Stimulated activated CD8-positive, alpha-beta memory T cell treated with anti-CD3 and anti-CD28 coated beads, Interleukin-15, amount 100 ng/mL, for 24 hours (primary cell): ENCODE data around the gene ERP44.
"Not testable (repeated sequence)": the region's sequence is repeated elsewhere in the genome, so short reads cannot be mapped to it uniquely, and the experiment has no call there.

ENCODE experiments used
- DNase-seq: peaks from one replicate; pipeline ENCODE4 v3.0.0-alpha.2; 2020; ENCODE audit warnings: low read depth

The ERP44 gene

GRCh38 chr9:100098887-100099721, at the start of gene ERP44, which contains the start of gene INVS:
TSS of gene ERP44 (minus strand) at chr9:100099000. CDS start at chr9:100098840, 160 bp downstream.
TSS of gene INVS (plus strand) at chr9:100099243. CDS start at chr9:100104522, 5,279 bp downstream.
- peak; percentile 84 for DNase-seq

DNA sequence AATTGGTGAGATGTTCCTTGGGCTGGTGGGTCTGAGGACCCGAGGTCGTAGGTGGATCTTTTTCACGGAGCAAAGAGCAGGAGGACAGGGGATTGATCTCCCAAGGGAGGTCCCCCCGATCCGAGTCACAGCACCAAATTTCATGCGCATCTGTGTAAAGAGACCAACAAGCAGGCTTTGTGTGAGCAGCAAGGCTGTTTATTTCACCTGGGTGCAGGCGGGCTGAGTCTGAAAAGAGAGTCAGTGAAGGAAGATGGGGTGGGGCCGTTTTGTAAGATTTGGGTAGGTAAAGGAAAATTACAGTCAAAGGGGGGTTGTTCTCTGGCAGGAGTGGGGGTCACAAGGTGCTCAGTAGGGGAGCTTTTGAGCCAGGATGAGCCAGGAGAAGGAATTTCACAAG, 47.2 kb upstream of the ERP44 start:
- not testable (repeated sequence) for DNase-seq

DNA sequence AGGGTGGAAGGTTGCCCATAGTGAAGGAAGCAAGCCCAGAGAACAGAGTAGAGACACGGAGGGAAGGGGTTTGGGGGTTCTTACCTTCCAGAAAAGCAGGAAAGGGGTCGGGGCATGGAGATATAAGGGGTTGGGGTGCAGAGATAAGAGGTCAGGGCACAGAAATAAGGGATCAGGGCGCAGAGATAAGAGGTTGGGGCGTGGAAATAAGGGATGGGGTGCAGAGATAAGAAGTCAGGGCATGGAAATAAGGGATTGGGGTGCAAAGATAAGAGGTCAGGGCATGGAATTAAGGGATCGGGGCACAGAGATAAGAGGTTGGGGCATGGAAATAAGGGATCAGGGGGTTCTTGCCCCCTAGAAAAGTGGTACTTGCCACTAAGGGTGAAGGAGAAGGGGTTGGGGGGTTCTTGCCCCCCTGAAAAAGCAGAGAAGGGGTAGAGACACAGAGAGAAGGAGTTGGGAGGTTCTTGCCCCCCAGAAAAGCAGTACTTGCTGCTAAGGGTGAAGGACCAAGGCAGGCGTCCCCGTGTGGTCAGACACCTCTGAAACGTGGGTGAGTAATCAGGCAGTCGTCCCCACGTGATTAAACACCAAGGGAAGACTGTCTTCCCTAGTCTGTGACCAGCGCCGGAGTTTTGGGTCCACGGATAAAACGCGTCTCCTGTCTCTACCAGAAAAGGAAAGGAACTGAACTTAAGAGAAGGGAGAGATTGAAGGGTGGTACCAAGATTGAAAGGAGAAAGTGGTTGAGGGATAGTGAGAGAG, 46.6 kb upstream of the ERP44 start:
- DNase-seq = not testable (repeated sequence)

DNA sequence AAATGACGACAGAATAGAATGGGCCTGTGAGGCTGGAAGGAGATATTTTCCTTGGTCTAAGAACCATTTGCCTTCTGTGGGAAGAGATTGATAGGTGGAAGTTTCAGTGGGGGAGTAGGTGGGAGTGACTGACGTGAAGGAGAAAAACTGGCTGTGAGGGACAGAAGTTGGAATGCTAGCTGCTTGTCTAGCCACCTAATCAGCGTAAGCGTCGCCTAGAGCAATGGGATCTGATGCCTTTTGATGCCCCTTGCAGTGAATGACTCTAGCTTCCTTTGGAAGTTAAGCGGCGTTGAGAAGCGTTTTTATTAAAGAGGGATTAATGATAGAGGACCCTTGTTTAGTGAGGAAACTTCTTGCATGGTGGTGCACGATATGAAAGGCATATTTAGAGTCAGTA, 43.1 kb upstream of the ERP44 start:
- not testable (repeated sequence) for DNase-seq

GRCh38 chr9:100140303-100140702, 41.5 kb upstream of the ERP44 start:
- not testable (repeated sequence) for DNase-seq

- DNase-seq = not testable (repeated sequence)
Observed at GRCh38 chr9:100136799-100137198, 38.0 kb upstream of the ERP44 start.

DNA sequence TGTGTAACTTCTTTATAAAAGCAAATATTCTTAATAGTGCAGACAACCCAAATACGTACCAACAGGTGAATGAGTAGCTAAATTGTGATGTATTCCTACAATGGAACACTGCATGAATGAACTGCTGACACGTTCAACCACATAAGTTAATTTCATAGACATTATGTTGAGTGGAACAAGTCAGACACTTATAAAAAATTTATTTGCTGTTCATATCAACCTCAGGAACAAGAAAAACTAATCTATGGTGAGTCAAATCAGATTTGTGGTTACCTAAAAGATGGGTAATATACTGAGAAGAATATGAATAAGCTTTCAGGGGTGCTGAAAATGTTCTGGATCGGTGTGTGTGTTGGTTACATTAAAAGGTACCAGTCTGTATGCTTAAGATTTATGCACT, 35.9 kb upstream of the ERP44 start:
- DNase-seq = no peak

DNA sequence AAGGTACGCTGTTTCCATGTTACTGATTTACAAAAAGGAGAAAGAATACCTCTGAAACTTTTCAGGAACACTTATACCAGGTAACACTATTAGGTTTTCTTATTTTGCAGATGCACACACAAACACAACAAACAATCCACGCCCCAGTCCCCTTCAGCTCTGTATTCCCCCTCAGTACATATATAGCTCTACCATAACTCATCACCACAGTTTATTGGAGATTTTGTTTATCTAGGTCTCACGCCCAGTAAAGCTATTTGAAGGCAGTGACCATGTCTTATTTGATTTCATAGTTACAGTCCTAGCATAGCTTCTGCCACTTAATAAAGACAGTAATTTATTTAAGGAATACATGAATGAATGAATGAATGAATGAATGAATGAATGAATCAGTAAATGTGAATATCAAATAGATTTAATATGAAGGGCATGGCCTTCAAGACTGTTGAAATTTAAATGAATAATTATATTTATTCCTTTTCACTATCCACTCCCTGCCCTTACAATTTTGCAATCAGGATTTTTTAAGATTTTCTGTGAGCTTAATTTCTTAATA, 33.2 kb upstream of the ERP44 start:
- DNase-seq = no peak

- DNase-seq = no peak
Observed at GRCh38 chr9:100131216-100131615, 32.4 kb upstream of the ERP44 start.

GRCh38 chr9:100129772-100130171, 31.0 kb upstream of the ERP44 start:
- no peak for DNase-seq

DNA sequence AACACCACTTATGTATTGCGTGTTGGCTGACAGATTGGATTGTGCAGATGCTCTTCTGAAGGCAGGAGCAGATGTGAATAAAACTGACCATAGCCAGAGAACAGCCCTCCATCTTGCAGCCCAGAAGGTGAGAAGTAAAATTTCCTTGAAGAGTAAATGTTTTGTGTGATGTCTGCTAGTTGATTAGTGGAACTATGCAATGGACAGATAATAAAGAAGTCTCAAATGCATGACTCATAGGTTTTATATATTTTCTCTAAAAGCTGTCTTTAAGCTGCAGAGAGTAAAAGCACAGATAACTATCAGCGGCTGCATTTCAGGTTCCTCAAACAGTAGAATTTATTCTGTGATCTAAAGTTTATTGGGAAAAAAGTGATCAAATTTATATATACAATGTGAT, 27.6 kb upstream of the ERP44 start:
- DNase-seq = no peak

- DNase-seq = no peak
Observed at GRCh38 chr9:100125910-100126309, 27.1 kb upstream of the ERP44 start.

DNA sequence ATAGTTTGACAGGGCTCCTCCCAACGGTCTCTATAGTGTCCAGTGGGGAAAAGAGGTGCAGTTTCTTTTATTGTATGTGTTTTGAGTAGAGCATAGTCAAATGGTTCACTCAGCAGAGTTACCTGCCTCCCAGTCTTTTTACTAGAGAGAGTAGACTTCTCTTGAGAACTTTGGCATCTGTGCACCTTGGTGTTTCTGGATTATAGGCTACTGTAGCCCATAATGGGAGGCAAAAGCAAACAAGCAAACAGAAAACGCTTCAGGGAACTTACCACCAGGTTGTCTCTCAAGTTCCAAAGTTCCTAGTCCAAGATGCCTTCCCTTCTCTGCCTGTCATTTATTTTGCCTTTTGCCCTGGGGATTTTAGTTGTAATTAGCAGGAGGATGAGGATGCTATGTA, 26.4 kb upstream of the ERP44 start:
- DNase-seq = no peak

DNA sequence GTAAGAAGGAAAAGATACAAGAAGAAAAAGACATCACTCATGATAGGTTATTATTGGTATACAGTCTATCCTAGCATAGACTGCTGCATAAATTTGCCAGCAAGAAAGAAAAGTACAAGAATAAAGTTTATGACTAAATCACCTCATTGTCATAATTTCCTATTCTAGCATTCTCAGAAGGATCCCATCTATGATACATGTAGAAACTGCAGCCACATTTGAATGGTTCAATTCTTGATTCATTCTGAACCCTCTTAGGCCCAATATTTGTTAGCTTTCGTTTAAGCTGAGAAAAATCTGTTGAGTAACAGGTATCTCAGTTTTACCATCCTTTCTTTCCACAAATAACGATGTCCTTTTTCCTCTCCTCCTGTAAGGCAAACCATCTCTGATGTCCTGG, 21.5 kb upstream of the ERP44 start:
- no peak for DNase-seq

DNA sequence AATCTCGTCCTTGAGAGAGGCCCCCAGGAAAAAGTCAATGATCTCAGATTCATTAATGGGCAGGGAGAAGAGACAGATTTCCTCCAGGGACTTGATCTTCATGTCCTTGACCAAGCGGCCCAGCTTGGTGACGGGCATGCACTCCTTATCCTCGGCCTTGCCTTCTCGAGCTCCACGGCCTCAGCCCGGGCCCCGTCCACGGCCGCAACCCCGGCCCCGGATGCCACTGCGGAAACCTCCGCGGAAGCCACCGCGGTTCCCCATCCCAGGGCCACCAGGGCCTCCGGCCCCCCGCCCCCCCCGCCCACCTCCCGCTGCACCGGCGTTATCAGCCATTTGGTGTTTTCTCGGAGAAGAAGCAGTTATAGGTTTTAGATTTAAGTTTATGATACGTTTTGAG, 18.5 kb upstream of the ERP44 start:
- DNase-seq = no peak

DNA sequence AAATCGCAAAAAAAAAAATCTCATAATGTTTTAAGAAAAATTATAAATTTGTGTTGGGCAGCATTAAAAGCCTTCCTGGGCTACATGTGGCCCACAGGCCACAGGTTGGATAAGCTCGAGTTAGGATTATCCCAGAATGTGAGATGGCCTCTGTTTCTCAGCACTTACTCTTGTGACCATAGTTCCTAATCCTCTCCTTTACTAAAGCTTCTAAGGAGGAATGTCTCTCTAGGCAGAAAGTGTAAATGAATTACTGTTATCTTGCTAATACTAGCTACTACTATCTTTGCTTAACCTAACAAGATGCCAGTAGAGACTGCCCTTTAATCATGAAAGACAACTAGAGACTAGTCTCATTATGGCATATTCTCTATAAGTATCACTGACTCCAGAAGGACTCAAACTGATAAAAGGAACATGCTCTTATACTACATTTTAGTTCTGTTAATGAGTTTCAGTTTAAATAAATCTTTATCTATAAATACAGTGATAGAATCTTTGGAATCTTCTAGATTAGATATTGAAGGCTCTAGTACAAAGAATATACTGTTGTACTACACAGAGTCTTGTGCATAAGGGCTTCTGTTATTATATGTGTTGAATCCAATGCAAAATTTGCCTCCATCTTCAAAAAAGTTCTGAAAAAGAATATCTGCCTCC, 14.0 kb upstream of the ERP44 start:
- no peak for DNase-seq

DNA sequence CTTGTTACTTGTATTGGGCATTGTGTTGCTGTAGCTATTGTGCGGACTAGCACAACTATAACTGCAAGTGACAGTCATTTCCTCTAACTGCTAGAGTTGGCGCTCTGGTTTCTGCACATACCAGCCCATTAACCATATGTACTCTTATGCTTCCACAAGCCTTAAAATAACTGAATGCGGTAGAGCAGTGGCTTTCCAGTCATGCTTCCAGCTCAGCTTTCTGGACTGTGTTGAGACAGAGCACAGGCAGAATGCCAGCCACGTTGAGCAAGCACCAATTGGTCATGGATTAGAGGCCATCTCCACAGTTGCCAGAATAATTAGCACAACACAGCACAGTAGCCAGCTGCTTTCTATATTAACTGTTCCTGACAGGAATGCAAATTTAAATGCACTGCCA, 12.4 kb upstream of the ERP44 start:
- no peak for DNase-seq

GRCh38 chr9:100108559-100108958, 9.8 kb upstream of the ERP44 start:
- DNase-seq = no peak

- DNase-seq = no peak
Observed at GRCh38 chr9:100106616-100107015, 7.8 kb upstream of the ERP44 start.

GRCh38 chr9:100105861-100106260, 7.1 kb upstream of the ERP44 start:
- DNase-seq = no peak

- no peak for DNase-seq
Observed at GRCh38 chr9:100104314-100104713, 5.5 kb upstream of the ERP44 start.

DNA sequence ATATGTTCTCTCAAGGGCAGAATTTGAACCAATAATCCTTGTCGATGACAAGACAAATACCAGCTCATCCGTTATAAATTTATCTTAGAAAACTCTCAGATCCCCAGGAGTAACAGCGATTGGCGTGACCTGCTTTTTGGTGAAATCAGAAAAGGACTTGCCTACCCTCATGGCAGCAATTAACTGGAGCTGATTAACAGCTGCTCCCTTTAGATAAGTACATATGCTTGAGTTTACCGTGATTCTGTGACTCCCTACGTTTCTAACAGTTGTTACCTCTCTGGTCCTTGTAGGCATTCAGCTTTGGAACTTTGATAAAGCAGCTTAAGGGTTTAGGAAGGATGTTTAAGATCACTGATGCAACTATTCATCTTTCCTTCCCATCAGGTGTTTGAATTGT, 2.8 kb upstream of the ERP44 start:
- no peak for DNase-seq
